Activated naive CD8-positive, alpha-beta T cell treated with anti-CD3 and anti-CD28 coated beads, Interleukin-2, amount 10 ng/mL, durations not matched to agents 7 days and 5 days (primary cell): ENCODE data around the gene MED12L. TPM values are rescaled to one million over a fixed set of nuclear protein-coding genes. Genes with fewer than 3 reads are reported as not detected.

Source experiments
- ATAC-seq: fragments of 150-1000 bp; cut with Tn5 transposase; one replicate; pipeline ENCODE4 v1.10.0; 2021; ENCODE audit warnings: low read depth, moderate library complexity
- POLR2A ChIA-PET: fragments of 350-600 bp; sonication (Branson Sonifier 250); formaldehyde crosslinking; loops from one replicate; lab custom pipeline; 2021; ENCODE audit warnings: antibody characterized with exemption; lab: Charles Lee
- DNase-seq: peaks from one replicate; pipeline ENCODE4 v3.0.0; 2021
- H3K27ac Mint-ChIP-seq: one replicate; pipeline ENCODE4 v1.8.0; 2022; ENCODE audit warnings: mild to moderate bottlenecking, mixed read lengths
- H3K27me3 Mint-ChIP-seq: one replicate; pipeline ENCODE4 v1.8.0; 2022; ENCODE audit warnings: mild to moderate bottlenecking, moderate library complexity, mixed read lengths
- H3K36me3 Mint-ChIP-seq: one replicate; pipeline ENCODE4 v1.8.0; 2021; ENCODE audit warnings: mild to moderate bottlenecking, mixed read lengths
- H3K4me1 Mint-ChIP-seq: one replicate; pipeline ENCODE4 v1.8.0; 2021; ENCODE audit warnings: mixed read lengths
- H3K4me3 Mint-ChIP-seq: one replicate; pipeline ENCODE4 v1.8.0; 2022; ENCODE audit warnings: mild to moderate bottlenecking, moderate library complexity, mixed read lengths
- H3K9me3 Mint-ChIP-seq: one replicate; pipeline ENCODE4 v1.8.0; 2021; ENCODE audit warnings: mixed read lengths
- total RNA-seq, 2 experiments: library from RNA; stranded (reverse); gene quantifications; one replicate each; pipeline ENCODE4 v1.2.3, GENCODE V29; 2021

Gene MED12L
- total RNA-seq, 2 experiments from 2014 or later = 0.36 to 0.68 TPM

GRCh38 chr3:151309566-151309965 is 224.1 kb downstream of the MED12L start:
- peaks cover 2% of the 10 kb centered on the region for H3K27me3 Mint-ChIP-seq
- ATAC-seq (no peak), DNase-seq (no peak)
- peaks cover 15% of the 10 kb centered on the region for H3K4me1 Mint-ChIP-seq
- no peaks in the 10 kb centered on the region for H3K9me3 Mint-ChIP-seq
- POLR2A ChIA-PET = no interaction called here
- no peak overlapping the region for H3K27ac Mint-ChIP-seq
- no peak overlapping the region for H3K4me3 Mint-ChIP-seq
- peaks cover 1% of the 10 kb centered on the region for H3K36me3 Mint-ChIP-seq

- H3K4me1 Mint-ChIP-seq = no peaks in the 10 kb centered on the region
- peaks cover 8% of the 10 kb centered on the region for H3K27me3 Mint-ChIP-seq
- H3K36me3 Mint-ChIP-seq = no peaks in the 10 kb centered on the region
- no peaks in the 10 kb centered on the region for H3K9me3 Mint-ChIP-seq
- POLR2A ChIA-PET = no interaction called here
- no peak for DNase-seq
- no peak for ATAC-seq
- no peak overlapping the region for H3K27ac Mint-ChIP-seq
- no peak overlapping the region for H3K4me3 Mint-ChIP-seq
Observed at GRCh38 chr3:151312972-151313371, 227.5 kb downstream of the MED12L start.

- Mint-ChIP-seq H3K27ac (no peak overlapping the region), H3K27me3 (peaks cover 8% of the 10 kb centered on the region), H3K36me3 (no peaks in the 10 kb centered on the region), H3K9me3 (no peaks in the 10 kb centered on the region), H3K4me3 (no peak overlapping the region), H3K4me1 (no peaks in the 10 kb centered on the region)
- ATAC-seq = no peak
- POLR2A ChIA-PET = no interaction called here
- no peak for DNase-seq
Observed at GRCh38 chr3:151314137-151314536, 228.7 kb downstream of the MED12L start.

- Mint-ChIP-seq H3K27ac (no peak overlapping the region), H3K36me3 (no peaks in the 10 kb centered on the region), H3K4me1 (no peaks in the 10 kb centered on the region), H3K9me3 (no peaks in the 10 kb centered on the region), H3K4me3 (no peak overlapping the region), H3K27me3 (peaks cover 6% of the 10 kb centered on the region)
- ATAC-seq (no peak), DNase-seq (no peak)
- POLR2A ChIA-PET = no interaction called here
Observed at GRCh38 chr3:151314593-151314992, 229.1 kb downstream of the MED12L start.

GRCh38 chr3:151315136-151315535 is 229.7 kb downstream of the MED12L start:
- H3K4me3 Mint-ChIP-seq = no peak overlapping the region
- H3K27ac Mint-ChIP-seq = no peak overlapping the region
- DNase-seq (no peak), ATAC-seq (no peak)
- POLR2A ChIA-PET = no interaction called here
- H3K4me1 Mint-ChIP-seq = no peaks in the 10 kb centered on the region
- H3K36me3 Mint-ChIP-seq = no peaks in the 10 kb centered on the region
- no peaks in the 10 kb centered on the region for H3K9me3 Mint-ChIP-seq
- peaks cover 6% of the 10 kb centered on the region for H3K27me3 Mint-ChIP-seq

- Mint-ChIP-seq H3K4me3 (no peak overlapping the region), H3K27ac (no peak overlapping the region), H3K36me3 (no peaks in the 10 kb centered on the region), H3K4me1 (no peaks in the 10 kb centered on the region), H3K9me3 (no peaks in the 10 kb centered on the region), H3K27me3 (peaks cover 10% of the 10 kb centered on the region)
- DNase-seq = no peak
- POLR2A ChIA-PET = no interaction called here
- ATAC-seq = no peak
Observed at GRCh38 chr3:151315846-151316245, 230.4 kb downstream of the MED12L start.

GRCh38 chr3:151316267-151316991 is 231.0 kb downstream of the MED12L start, which contains the start of gene GPR87:
Gene GPR87, minus strand, starts transcription at chr3:151316820. Its CDS starts 16,720 bp downstream, at chr3:151300100.
- Mint-ChIP-seq H3K9me3 (no peaks in the 10 kb centered on the region), H3K36me3 (no peaks in the 10 kb centered on the region), H3K27me3 (peaks cover 10% of the 10 kb centered on the region), H3K4me1 (no peaks in the 10 kb centered on the region), H3K27ac (no peak within 1 kb of the TSS), H3K4me3 (no peak within 1 kb of the TSS)
- DNase-seq (no peak), ATAC-seq (no peak)
- POLR2A ChIA-PET = no interaction called here

- Mint-ChIP-seq H3K4me3 (no peak overlapping the region), H3K27me3 (peaks cover 12% of the 10 kb centered on the region)
Observed at GRCh38 chr3:151318313-151318712, 232.8 kb downstream of the MED12L start.

GRCh38 chr3:151318991-151319390 is 233.5 kb downstream of the MED12L start:
- no peak for ATAC-seq
- POLR2A ChIA-PET = no interaction called here
- H3K9me3 Mint-ChIP-seq = no peaks in the 10 kb centered on the region
- H3K27me3 Mint-ChIP-seq = peaks cover 12% of the 10 kb centered on the region
- DNase-seq = no peak
- no peak overlapping the region for H3K4me3 Mint-ChIP-seq
- no peaks in the 10 kb centered on the region for H3K36me3 Mint-ChIP-seq
- H3K4me1 Mint-ChIP-seq = no peaks in the 10 kb centered on the region
- no peak overlapping the region for H3K27ac Mint-ChIP-seq

More at GRCh38 chr3:151318313-151318712, 232.8 kb downstream of the MED12L start:
- POLR2A ChIA-PET = no interaction called here
- Mint-ChIP-seq H3K4me1 (no peaks in the 10 kb centered on the region), H3K27ac (no peak overlapping the region), H3K9me3 (no peaks in the 10 kb centered on the region), H3K36me3 (no peaks in the 10 kb centered on the region)
- ATAC-seq (no peak), DNase-seq (no peak)

- H3K4me3 Mint-ChIP-seq = no peak overlapping the region
- POLR2A ChIA-PET = no interaction called here
- ATAC-seq = no peak
Observed at GRCh38 chr3:151319628-151320027, 234.2 kb downstream of the MED12L start.

GRCh38 chr3:151320131-151320530 is 234.7 kb downstream of the MED12L start:
- ATAC-seq (no peak), DNase-seq (no peak)
- Mint-ChIP-seq H3K27ac (no peak overlapping the region), H3K27me3 (peaks cover 12% of the 10 kb centered on the region), H3K36me3 (no peaks in the 10 kb centered on the region), H3K4me3 (no peak overlapping the region), H3K9me3 (no peaks in the 10 kb centered on the region), H3K4me1 (no peaks in the 10 kb centered on the region)
- POLR2A ChIA-PET = no interaction called here

More at GRCh38 chr3:151319628-151320027, 234.2 kb downstream of the MED12L start:
- Mint-ChIP-seq H3K27me3 (peaks cover 12% of the 10 kb centered on the region), H3K9me3 (no peaks in the 10 kb centered on the region), H3K4me1 (no peaks in the 10 kb centered on the region), H3K36me3 (no peaks in the 10 kb centered on the region), H3K27ac (no peak overlapping the region)
- DNase-seq = no peak

- peaks cover 9% of the 10 kb centered on the region for H3K27me3 Mint-ChIP-seq
- ATAC-seq (no peak), DNase-seq (no peak)
- no peak overlapping the region for H3K27ac Mint-ChIP-seq
- POLR2A ChIA-PET = no interaction called here
- H3K4me1 Mint-ChIP-seq = no peaks in the 10 kb centered on the region
- H3K36me3 Mint-ChIP-seq = no peaks in the 10 kb centered on the region
- no peaks in the 10 kb centered on the region for H3K9me3 Mint-ChIP-seq
- H3K4me3 Mint-ChIP-seq = no peak overlapping the region
Observed at GRCh38 chr3:151321526-151321925, 236.1 kb downstream of the MED12L start.

- Mint-ChIP-seq H3K36me3 (no peaks in the 10 kb centered on the region), H3K4me1 (no peaks in the 10 kb centered on the region), H3K27me3 (peaks cover 9% of the 10 kb centered on the region), H3K27ac (no peak overlapping the region), H3K4me3 (no peak overlapping the region), H3K9me3 (no peaks in the 10 kb centered on the region)
- no peak for DNase-seq
- no peak for ATAC-seq
- POLR2A ChIA-PET = no interaction called here
Observed at GRCh38 chr3:151322511-151322910, 237.0 kb downstream of the MED12L start.

GRCh38 chr3:151327571-151328198 is 242.2 kb downstream of the MED12L start:
- ATAC-seq (no peak), DNase-seq (no peak)
- peaks cover 14% of the 10 kb centered on the region for H3K27me3 Mint-ChIP-seq
- H3K9me3 Mint-ChIP-seq = no peaks in the 10 kb centered on the region
- H3K27ac Mint-ChIP-seq = no peak overlapping the region
- POLR2A ChIA-PET = no interaction called here
- H3K4me3 Mint-ChIP-seq = no peak overlapping the region
- no peaks in the 10 kb centered on the region for H3K36me3 Mint-ChIP-seq
- H3K4me1 Mint-ChIP-seq = peaks cover 8% of the 10 kb centered on the region
